Stomach (tissue), 4 donors: Measurements from ENCODE around the gene PCDH9.

ENCODE experiments used
- CTCF ChIP-seq, 7 experiments: fragments of 450-650 bp in 4 of 7; fragments of 200-600 bp in 3 of 7; sonication (generic) in 3 of 7; IDR thresholded peaks; one replicate each; pipeline ENCODE4 v1.5.1; 2016 to 2019; ENCODE audit warnings: antibody characterized with exemption in 7 of 7, control low read depth in 2 of 7, mild to moderate bottlenecking in 1 of 7
- POLR2A ChIP-seq, 4 donors: fragments of 450-650 bp; IDR thresholded peaks; one replicate each; pipeline ENCODE4 v1.6.1; 2016; ENCODE audit warnings: antibody characterized with exemption in 4 of 4, control low read depth in 2 of 4, mild to moderate bottlenecking in 1 of 4, moderate library complexity in 1 of 4
- POLR2AphosphoS5 ChIP-seq, 3 donors: sonication (generic); formaldehyde crosslinking; IDR thresholded peaks; one replicate each; pipeline ENCODE4 v1.6.1; 2016; ENCODE audit warnings: antibody characterized with exemption in 3 of 3

- TF ChIP-seq CTCF (IDR thresholded peaks at IDR 0.05) (no peak), POLR2AphosphoS5 (IDR thresholded peaks at IDR 0.05) (no peak), POLR2A (IDR thresholded peaks at IDR 0.05) (no peak)
These were observed 262.1 kb downstream of the PCDH9 start for GRCh38 chr13:66967811-66968597.
